GM19328 (cell line): Measurements from ENCODE around the gene POMGNT1.

ENCODE experiments used
- ATAC-seq: cut with Tn5 transposase; IDR thresholded peaks from one replicate; pipeline ENCODE4 v1.9.1; 2021; ENCODE audit warnings: mild to moderate bottlenecking, moderate library complexity; ENCODE audit not compliant: unreplicated experiment

The POMGNT1 gene

DNA sequence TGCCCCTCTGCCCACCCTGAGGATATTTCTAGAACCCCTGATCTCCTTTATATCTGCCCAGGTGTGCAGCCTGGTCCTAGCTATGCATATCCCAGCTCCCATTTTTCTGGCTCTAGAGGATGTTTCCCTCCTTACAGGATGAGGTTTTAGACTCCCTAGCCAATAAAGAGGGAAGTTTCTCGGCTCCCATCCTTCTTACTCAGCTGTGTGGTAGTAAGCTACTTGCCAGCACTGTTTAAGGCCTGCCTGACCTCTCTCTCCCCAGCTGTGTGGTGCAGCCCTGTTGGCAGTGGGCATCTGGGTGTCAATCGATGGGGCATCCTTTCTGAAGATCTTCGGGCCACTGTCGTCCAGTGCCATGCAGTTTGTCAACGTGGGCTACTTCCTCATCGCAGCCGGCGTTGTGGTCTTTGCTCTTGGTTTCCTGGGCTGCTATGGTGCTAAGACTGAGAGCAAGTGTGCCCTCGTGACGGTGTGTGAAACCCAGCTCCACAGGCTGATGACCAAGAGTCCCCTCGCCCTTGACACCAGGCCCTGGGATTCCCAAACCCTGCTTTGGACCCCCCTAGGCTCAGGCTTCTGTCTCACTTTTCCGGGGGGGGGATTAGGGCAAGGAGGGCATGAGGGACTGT lies 14.2 kb downstream of the POMGNT1 start:
- ATAC-seq = no peak

DNA sequence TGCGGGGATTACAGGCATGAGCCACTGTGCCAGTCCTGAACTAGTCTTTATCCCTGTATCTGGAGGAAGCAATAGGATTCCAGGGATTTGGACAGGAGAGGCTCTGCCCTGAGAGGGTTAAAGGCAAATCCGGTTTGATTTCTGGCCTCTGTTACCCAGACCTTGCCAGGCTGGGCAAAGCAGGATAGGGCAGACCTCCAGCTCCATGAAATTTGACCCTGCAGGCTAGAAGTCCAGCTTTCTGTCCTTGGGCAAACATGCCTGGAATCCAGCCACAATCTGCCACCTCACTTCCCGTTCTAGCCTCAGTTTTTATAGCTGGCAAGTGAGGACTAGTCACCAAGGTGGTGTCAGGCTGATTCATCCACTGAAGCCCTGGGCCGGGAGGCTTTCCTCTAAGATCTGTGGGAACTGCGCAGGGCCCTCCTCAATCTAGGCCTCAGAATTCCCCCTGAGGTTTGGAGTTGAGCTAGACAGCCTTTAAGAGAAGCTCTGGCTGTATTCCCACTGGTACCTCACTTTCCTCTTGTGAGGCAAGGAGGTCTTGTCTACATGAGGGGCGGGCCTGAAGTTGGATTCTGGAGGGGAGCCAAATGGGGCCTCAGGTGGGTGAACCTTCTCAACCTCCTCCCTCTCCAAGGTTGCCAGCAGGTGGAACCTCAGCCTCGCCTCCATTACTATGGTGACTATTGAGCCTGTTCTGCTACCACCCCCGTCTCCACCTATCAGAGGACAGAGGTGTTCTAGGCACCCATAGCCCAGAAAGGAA lies 15.0 kb downstream of the POMGNT1 start:
- no peak for ATAC-seq

DNA sequence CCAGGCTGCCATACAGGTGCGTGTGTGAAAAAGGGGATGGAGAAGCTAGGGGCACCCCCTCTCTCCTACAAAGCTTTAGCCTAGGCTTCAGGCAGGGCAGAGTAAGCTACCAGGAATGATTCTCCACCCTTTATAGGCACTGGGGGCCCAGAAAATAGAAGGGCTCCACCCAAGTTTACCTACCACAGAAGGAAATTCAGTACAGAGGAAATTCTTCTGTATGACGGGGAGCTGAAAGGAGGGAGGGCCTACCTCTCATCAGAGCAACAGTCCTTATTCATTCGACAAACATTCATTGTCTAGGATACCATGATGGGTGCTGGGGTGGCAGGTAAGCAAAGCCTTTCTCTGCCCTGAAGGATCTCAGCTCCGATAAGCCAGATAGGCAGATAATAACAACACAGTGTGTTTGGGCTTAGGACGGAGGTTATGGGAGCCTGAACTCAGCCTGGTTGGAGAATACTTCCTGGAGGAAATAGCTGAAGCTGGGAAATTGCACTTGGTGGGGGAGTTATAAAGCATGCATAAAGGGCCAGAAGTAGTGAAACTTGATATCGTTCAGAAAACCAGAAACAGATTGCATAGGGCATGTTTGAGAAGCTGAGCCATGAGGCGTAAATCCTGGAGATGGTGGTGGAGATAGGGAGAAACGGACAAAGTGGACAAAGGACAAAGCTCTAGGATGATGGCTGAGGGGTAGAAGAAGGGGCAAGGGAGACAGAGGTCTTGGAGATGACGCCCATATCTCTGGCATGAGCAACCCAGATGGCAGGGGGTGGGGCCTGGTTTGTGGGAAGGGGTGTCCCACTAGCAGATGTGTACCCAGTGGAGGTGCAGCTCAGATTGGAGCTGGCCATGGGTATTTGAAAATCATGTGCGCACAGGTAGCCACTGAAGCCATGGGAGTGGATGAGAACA lies 16.6 kb downstream of the POMGNT1 start:
- ATAC-seq = no peak

DNA sequence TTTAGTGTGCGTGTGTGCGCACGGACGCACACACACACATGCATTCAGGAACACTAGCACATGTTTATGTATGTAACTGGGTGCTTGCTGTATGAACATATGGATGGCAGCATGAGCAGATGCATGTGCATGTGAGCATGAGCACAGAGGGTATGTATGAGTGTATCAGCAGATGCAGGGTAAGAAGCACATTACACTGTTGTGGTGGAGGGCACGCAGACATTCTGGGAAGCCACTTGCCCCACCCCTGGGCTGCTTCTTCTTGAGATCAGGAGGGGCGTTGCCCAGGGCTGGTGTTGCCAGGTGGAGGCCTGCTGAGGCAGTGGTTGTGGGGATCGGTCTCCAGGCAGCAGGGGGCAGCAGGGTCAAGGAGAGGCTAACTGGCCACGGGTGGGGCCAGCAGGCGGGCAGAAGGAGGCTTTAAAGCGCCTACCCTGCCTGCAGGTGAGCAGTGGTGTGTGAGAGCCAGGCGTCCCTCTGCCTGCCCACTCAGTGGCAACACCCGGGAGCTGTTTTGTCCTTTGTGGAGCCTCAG lies 18.1 kb downstream of the POMGNT1 start:
- no peak for ATAC-seq

DNA sequence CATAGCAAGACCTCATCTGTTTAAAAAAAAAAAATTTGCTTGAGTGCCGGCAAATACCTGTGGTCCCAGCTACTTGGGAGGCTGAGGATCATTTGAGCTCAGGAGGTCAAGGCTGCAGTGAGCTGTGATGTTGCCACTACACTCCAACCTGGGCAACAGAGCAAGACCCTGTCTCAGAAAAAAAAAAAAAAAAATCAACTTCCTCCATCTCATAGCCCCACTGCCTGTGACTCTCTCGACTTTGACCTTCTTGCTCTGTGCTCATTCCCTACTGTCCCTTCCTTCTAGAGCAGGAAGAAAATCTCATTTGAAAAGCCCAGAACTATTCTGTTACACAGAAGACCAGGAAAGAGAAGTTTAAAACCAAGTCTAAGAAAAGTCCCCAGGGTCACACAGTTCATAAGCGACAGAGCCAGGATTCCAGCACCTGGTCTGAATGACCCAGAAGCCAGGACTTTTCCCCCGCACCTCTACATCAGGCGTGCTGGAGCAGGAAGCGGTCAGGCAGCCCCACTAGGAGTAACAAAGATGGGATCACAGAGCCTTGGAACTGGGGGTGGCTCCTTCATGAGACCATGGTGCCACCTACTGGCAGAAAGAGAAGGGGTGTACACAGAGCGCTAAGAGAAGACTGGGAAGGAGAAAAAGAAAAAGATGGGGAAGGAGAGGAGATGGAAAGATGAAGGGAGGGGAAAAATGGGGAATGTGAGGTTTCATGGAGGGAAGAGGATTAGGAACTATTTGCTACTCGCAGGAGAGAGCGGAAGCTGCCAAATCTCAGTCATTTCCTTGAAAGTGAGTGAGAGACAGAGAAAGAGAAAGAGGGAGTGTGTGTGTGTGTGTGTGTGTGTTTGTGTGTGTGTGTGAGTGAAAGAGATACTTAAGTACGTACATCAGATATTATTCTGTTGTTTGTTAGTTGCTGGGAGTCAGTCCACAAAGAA lies 18.8 kb downstream of the POMGNT1 start:
- no peak for ATAC-seq

DNA sequence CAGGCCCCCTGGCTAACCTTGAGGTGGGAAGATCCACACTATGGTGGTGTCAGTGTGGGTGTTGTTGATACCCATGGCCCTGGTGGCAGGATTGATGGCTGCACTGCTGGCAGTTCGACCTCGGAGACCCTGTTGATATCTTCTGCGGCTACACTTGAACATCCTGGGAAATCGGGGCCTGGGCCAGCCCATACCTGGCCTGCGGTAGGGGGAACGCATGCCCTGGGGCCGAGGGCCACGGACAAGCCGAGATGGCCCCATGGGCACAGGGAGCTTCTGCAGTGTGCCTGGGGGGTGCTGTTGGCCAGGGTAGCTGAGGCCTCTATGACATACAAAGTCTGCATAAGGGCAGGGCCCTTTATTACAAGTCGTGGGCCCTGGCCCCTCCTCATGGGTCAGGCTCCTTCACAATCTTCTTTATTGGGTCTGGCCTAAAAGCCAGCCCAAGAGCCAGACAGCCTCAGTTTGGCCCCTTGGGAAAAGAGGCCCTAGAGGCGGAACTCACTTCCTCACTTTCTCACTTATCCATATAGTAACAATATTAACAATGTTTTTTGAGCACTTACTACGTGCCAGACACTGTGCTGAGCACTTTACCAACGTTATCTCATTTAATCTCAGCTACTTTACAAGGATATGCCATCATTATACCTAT lies 21.9 kb downstream of the POMGNT1 start, which contains the start of gene P3R3URF:
Gene P3R3URF, minus strand, starts transcription at position 278 of the 655 bp plus-strand sequence. Its CDS starts 17 bp downstream, at position 261.
- no peak for ATAC-seq

DNA sequence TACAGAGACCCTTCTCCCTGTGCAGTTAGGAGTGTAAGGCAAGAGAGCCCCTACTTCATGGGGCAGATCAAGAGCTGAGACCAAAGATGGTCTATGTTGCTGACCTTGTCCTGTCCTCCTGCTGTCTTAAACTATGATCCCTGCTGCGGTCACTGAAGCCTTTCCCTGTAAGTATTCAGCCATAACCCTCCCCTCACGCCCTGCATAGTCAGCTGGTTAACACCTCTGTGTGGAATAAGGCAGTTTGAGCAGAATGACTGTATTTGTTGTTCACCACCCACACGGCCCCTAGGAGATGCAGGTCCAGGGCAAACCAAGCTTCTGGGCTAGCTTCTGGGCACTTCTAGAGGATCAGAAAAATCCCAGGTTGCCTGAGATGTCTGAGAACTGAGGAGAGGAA lies 23.0 kb downstream of the POMGNT1 start:
- ATAC-seq = no peak

DNA sequence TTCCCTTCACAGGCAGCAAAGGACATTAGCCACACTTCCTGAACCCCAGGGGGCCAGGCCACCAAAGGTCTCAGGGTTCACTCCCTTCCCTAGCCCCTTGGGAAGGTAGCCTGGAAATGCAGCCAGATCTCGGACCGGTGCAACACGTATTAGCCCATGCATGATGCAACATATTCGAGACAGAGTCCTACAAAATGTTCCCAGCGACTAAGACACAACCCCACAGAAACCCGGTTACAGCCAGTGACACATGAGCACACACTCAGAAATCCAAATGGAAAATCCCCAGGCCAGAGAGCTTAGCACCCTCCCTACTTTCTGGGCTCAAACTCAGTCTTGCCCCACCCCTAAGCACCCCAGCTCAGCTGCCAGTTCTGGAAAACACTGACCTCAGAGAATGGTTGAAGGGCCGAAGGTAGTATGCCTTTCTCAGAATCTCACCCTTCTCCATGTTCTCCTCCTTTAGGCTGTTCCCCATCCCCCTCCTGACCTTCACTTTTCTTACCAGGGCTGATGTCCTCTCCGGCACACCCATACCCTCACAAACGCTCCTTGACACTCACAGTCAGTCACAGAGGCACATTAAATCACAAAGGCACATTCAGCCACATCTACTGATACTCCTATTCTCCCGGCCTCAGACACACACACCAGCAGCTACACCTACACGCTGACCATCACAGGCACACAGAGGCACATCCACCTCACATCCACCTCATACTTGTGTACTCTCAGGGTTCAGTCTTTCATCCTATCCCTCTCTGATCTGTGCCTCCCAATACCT lies 23.6 kb downstream of the POMGNT1 start, which contains the start of gene TSPAN1:
Gene TSPAN1, plus strand, starts transcription at position 640 of the 784 bp plus-strand sequence. CDS start 6,021 bp downstream, outside the sequence.
- no peak for ATAC-seq

DNA sequence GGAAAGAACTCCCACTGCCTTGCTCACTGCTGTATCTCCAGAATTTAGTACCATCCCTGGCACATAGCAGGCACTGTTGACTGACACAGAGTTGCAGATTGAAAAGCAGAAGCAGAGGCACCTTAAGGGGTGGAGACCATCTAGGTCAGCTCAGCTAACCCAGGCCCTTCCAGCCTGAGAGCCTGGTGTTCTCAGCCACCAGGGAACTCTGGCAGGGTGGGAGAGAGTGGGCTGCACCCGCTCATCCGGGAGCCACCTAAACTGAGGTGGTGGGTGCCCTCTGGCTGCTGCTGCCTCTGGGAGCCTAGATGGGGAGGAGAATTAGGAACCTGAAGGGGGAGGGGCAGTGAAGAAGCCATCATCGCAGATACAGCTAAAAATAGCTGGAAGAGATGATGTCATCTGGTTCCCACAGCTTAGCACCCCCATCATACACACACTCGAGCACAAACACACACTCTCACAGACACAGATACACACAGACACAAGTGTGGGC lies 24.8 kb downstream of the POMGNT1 start:
- ATAC-seq = no peak

DNA sequence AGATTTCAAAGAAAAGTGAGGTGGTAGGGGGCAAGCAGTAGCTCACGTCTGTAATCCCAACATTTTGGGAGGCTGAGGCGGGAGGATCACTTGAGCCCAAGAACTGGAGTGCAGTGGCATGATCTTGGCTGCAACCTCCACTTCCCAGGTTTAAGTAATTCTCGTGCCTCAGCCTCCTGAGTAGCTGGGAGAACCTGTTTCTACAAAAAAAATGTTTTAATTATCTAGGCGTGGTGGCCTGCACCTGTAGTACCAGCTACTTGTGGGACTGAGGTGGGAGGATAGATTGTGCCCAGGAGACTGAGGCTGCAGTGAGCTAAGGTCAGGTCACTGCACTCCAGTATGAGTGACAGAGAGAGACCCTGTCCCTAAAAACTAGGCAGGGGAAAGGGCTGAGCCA lies 25.9 kb downstream of the POMGNT1 start:
- ATAC-seq = no peak

DNA sequence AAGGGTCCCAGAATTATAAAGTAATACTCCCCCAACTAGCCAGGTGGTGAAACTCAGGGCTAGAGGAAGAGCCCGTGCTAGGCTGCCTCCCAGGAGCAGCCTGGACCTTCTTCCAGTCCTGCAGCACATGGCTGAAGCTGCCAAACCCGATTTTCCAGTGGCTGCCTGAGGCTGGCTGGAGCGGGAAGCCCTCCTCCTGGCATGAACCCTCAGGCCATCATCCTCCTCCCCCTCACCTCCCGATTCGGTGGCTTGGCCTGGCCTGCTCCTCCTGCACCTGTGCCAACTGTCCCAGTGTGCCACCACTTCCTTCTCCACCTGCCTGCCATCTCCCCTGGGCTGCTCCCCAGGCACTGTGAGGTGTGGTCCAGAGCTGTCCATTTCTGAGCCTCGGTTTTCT lies 26.4 kb downstream of the POMGNT1 start:
- ATAC-seq = no peak

DNA sequence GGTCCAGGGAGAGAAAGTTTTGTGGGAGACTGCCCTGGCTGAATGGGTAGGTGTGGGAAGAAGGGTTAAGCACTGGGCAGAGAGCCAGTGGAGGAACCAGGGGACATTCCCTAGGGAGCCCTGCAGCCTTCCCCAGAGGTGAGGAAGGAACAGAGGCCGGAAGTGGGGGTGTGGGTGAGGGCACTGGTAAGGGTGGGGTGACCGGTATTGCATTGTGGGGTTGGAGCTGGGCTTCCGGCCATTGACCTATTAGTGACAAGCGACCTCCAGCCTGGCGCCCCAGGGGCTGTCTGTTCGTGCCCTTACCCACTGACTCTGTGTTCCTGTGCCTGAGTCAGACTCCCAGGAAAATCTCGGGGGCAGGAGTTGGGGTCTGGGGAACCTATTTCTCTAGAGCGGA lies 26.9 kb downstream of the POMGNT1 start:
- no peak for ATAC-seq

DNA sequence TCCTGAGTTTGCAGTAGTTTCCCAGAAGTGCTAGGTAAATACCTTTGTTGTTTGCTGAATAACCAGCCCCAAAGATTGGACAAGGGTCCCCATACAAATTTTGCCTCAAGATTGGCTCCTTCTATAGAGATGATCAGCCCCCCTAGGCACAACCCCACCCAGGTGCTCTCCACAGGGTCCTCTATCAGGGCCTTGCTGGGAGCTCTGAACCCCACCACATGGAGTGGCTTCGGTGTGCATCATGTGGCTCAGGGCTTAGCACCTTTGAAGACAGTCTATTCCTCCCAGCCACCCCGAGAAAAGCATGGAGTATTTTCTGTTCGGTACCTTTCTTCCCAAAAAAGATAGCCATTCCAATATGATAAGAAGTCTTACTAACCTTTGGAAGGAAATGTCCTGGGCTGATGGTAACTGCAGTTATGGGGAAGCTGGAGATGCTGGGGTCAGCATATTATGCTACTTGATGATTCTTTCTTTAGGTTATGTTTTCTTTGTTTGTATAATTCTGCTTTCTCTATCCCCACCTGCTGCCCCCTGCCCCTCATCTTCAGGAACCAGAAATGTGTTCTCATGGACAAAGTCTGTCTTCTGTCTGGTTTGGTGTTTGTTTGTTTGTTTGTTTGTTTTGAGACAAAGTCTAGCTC lies 28.3 kb downstream of the POMGNT1 start:
- no peak for ATAC-seq

DNA sequence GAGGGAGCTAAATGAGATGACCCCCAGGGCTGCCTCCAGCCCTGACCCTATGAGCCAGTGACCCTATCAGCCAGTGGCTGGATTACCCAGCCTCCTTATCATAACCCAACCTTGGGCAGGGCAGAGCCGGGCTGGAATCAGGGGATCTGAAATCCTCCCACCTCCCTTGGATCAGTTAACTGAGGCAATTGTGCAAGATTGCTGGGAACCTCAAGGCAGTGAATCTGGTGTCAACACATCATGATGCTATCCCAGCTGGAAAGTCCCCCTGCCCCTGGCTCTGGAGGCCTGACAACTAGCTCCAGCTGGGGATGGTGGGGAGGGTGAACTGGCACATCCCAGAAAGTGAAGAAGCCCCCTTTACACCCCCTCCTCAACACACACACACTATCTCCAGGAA lies 29.8 kb downstream of the POMGNT1 start:
- ATAC-seq = no peak

DNA sequence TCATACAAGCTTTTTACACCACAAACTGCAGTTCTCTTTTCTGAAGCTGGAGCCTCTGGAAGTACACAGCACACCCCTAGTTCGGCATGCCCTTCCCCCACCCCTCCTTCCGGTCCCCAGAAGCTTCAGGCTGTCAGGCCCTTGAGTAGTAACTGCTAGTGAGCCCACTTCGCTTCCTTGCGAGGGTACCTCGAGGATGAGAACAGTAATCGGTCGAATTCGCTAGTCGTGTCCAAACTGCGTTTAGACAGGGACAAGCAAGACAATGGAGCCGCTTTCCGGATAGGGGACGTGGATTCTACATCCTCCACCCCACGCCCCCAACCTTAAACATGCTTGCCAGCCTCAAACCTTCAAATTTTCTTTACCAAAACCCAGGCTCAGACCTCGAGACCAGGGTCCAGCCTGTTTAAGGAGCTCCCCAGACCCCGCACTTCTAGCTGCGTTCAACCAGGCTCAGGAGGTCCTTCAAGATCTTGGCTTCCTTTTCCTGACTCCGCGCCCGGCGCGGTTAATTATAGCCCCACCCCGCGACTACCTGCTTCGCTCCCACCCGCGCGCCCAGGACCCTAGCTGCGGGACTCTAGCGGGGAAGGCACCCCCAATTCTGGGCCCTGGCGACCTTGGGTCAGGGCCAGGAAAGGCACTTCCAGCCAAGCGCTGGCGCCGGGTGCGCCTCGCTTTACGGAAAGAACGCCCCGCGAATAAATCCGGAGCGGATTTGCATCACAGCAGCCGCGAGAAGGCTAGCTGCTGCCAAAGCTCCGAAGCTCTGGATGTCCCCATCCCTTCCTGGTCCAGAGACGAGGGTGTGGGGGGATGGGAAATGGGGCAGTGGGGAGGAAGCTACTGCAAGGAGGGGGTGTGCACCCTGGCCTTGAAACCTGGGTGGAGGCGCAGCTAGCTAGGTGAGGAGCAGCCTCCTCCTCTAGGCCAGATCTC lies 31.4 kb downstream of the POMGNT1 start:
- no peak for ATAC-seq

DNA sequence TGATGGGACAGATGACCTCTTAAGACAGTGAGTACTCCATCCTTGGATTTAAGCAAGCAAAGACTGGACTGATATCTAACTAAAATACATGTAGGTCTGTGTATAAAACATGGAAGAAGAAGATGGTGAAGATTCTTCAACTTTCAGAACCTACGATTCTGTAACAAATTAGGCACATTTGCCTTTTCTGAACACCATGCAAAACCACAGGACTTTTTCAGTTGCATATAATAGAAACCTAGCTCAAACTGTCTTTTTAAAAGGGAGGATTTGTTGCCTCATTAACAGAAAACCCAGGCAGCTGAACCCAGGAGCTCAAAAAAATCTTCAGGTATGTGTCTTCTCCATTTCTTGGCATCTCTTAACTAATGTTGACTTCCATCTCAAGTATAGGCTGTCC lies 38.0 kb downstream of the POMGNT1 start:
- ATAC-seq = no peak

DNA sequence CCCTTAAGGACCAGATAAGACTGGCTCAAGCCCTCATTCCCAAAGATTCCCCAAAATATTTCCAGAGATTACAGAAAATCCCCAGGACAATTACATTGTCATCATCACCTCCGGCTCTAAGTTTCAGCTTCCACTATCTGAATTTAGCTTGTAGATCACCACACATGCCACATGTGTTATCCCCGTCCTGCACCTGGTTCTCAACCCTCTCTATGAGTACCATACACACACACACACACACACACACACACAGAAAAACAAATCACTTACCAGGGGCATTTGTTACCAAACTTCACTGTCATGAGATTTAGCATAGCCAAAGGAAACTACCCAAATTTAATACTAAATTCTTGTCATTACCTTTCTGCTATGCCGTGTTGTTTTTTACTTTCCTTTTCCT lies 38.7 kb downstream of the POMGNT1 start:
- ATAC-seq = no peak
